Measurements from ENCODE around the gene RPL9. TPM values are rescaled to one million over a fixed set of nuclear protein-coding genes. Genes with fewer than 3 reads are reported as not detected.

RPL9 gene
- total and polyA plus RNA-seq, 12 donors = 951 to 3,860 (median 1,696) TPM

DNA sequence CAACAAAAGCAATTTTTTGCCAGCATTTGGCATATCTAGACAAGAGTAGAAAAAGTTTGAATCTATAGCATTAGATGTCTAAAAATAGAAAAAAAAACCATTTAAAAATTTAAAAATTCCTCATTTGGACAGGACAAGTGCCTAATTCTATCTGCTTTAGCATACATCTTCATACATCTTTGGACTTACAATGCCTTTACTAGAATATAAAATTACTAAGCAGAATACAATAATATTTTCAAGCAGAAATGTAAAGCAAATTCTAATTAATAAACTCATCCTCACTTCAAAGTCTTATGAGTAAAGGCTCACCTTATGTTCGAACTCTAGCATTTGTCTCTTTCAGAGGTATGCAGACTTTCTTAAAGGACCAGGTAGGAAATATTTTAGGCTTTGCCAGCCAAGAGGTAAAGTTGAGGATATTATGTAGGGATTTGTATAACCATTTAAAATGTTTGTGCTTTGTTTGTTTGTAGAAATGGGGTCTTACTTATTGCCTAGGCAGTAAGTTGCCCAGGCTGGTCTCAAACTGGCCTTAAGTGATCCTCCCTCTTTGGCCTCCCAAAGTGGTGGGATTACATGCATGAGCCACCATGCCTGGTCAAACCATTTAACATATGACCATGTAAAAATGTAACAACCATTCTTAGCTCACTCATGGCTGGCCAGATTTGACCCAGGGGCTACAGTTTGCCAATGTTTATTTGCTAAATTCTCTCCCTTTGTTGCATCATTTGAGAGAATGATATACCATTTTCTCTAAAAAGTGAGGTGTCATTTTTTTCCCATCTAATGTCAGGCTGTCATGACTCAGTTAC lies 39.4 kb upstream of the RPL9 start:
- no peak overlapping the region for H3K4me3 ChIP-seq
- intact Hi-C loops (cut with DNase I) = no loop called here

DNA sequence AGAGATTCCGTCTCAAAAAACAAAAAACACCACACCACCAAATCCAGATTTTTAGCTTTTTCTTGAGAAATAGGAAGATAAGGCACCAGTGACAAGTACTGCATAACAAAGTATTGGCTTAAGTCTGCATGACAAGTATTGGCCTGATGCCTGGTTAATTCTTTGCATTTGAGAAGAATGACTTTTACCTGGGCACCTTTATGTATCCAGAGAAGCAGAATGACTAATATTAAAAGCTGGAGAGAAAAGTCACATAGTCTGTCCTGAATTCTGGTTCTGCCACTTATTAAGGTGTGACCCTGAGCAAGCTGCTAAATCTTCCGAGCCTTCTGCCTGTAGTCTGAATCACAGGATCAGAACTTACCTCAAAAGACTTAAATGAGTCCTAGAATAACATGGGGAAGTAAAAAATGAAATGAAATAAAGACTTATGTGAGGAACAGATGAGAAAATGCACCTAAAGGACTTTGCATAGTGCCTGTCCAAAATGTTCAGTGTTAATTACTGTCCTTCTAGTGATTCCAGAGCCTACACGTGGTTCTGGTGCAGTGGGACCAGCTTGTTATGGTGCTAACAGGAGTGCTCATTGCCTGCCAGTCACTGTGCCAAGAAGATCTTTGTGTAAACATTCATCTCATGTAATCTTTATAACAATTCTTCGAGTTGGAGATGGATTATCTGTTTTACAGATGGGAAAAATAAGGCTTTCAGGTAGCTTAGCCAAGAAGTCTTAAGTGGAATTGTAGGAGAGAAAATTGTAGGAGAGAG lies 36.9 kb upstream of the RPL9 start:
- WGBS, 4 donors = 50 to 62% (median 58%) methylated on average over 4 of the region's 4 CpGs
- TF ChIP-seq POLR2A (IDR thresholded peaks at IDR 0.05) = no peak
- no peak for TF ChIP-seq CTCF (IDR thresholded peaks at IDR 0.05)
- no peak overlapping the region for H3K27ac ChIP-seq
- no peaks in the 10 kb centered on the region for H3K4me1 ChIP-seq (replicated peaks in 1 of 2)
- H3K9me3 ChIP-seq (replicated peaks in 1 of 3) = no peaks in the 10 kb centered on the region
- peaks cover 0 to 22% of the 10 kb centered on the region in 2 donors for H3K36me3 ChIP-seq (replicated peaks in 1 of 2)
- intact Hi-C loops (cut with DNase I) = no loop called here
- H3K27me3 ChIP-seq = no peaks in the 10 kb centered on the region
- H3K4me3 ChIP-seq = no peak overlapping the region
- DNase-seq = no peak

More for the DNA sequence above, 39.4 kb upstream of the RPL9 start:
- Histone ChIP-seq H3K9me3 (replicated peaks in 1 of 3) (no peaks in the 10 kb centered on the region), H3K27ac (no peak overlapping the region), H3K27me3 (no peaks in the 10 kb centered on the region), H3K36me3 (replicated peaks in 1 of 2) (peaks cover 0 to 38% of the 10 kb centered on the region in 2 donors), H3K4me1 (replicated peaks in 1 of 2) (peaks cover 0 to 6% of the 10 kb centered on the region in 2 donors)
- 85 to 97% (median 89%) methylated on average over 1 of the region's 1 CpG for WGBS, 4 donors
- DNase-seq = no peak
- TF ChIP-seq CTCF (IDR thresholded peaks at IDR 0.05) = no peak
- TF ChIP-seq POLR2A (IDR thresholded peaks at IDR 0.05) = no peak

DNA sequence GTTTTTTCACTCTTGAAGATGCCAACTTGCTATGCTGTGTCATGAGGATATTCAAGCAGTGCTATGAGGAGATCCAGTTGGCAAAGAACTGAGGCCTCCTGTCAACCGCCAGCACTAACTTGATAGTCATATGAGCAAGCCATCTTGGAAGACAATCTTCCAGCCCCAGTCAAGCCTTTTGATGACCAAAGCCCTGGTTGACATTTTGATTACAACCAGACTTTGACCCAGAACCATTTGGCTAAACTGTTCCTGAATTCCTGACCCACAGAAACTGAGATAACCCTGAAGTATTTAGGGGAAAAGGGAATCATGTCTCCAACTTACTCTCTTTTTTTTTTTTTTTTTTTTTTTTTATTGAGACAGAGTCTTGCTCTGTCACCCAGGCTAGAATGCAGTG lies 35.6 kb upstream of the RPL9 start:
- TF ChIP-seq POLR2A (IDR thresholded peaks at IDR 0.05) (no peak), CTCF (IDR thresholded peaks at IDR 0.05) (no peak)
- intact Hi-C loops (cut with DNase I) = no loop called here
- no peak overlapping the region for H3K4me3 ChIP-seq
- peaks cover 0 to 10% of the 10 kb centered on the region in 2 donors for H3K36me3 ChIP-seq (replicated peaks in 1 of 2)
- no peaks in the 10 kb centered on the region for H3K27me3 ChIP-seq
- no peaks in the 10 kb centered on the region for H3K4me1 ChIP-seq (replicated peaks in 1 of 2)
- H3K27ac ChIP-seq = no peak overlapping the region
- no peaks in the 10 kb centered on the region for H3K9me3 ChIP-seq (replicated peaks in 1 of 3)
- WGBS, 4 donors = 89 to 98% (median 92%) methylated on average over 1 of the region's 1 CpG
- no peak for DNase-seq

- Histone ChIP-seq H3K27me3 (no peaks in the 10 kb centered on the region), H3K27ac (no peak overlapping the region), H3K4me1 (replicated peaks in 1 of 2) (no peaks in the 10 kb centered on the region), H3K4me3 (no peak overlapping the region), H3K9me3 (replicated peaks in 1 of 3) (no peaks in the 10 kb centered on the region), H3K36me3 (replicated peaks in 1 of 2) (no peaks in the 10 kb centered on the region)
- DNase-seq = no peak
- WGBS, 4 donors = 70 to 90% (median 82%) methylated on average over 2 of the region's 2 CpGs
- TF ChIP-seq CTCF (IDR thresholded peaks at IDR 0.05) (no peak), POLR2A (IDR thresholded peaks at IDR 0.05) (no peak)
- intact Hi-C loops (cut with DNase I) = no loop called here
These were observed 31.6 kb upstream of the RPL9 start for GRCh38 chr4:39490322-39490721.
